GM19328 (cell line): ENCODE results near the gene CDC14A.
"Not testable (repeated sequence)": the region's sequence is repeated elsewhere in the genome, so short reads cannot be mapped to it uniquely, and the experiment has no call there.

Experiments
- ATAC-seq: cut with Tn5 transposase; IDR thresholded peaks from one replicate; pipeline ENCODE4 v1.9.1; 2021; ENCODE audit warnings: mild to moderate bottlenecking, moderate library complexity; ENCODE audit not compliant: unreplicated experiment

The CDC14A gene

DNA sequence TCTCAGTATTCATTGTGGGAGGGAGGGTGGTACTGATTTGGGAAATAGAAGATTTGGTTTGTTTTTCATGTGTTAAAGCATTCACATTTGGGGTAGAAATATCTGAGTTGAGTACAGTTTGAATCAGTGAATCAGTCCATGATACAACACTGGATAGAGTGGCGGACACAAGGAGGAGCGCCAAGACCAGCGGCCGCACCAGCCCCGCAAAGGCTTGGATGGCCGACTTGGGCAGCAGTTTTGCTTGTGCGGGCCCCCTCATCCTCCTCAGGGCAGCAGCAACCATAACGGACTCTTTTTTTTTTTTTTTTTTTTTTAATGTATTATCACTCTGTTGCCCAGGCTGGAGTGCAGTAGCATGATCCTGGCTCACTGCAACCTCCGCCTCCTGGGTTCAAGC, 20.0 kb upstream of the CDC14A start:
- no peak for ATAC-seq

DNA sequence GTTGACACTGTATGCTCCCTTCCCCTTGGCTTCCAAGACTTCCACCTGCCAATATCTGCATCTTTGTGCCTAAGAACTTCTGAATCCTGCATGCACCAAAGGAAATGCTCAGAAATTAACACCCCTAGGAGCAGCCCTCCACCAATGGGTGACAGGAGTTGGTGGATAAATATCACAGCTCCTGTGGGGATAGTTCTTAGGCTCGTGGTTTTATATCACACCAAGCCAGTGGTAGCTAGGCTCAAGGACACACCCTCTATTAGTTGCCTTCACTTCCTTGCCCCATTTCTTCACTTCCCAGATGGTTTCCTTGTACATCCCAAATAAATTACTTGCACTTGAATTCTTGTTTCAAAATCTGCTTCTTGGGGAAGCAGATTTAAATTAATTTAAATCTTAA, 16.9 kb upstream of the CDC14A start:
- no peak for ATAC-seq

DNA sequence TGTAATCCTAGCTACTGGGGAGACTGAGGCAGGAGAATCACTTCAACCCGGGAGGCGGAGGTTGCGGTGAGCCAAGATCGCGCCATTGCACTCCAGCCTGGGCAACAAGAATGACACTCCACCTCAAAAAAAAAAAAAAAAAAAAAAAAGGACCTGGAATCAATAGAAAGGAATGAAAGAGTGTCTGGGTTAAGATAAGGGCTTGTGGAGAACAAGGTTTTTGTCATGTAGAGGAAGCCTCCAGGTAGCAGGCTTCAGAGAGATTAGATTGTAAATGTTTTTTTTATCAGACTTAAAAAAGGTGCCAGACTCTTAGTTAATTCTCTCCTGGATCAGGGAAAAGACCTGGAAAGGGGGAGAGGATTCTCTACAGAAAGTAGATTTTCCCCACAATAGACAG, 14.4 kb upstream of the CDC14A start:
- ATAC-seq, result not testable (repeated sequence)

DNA sequence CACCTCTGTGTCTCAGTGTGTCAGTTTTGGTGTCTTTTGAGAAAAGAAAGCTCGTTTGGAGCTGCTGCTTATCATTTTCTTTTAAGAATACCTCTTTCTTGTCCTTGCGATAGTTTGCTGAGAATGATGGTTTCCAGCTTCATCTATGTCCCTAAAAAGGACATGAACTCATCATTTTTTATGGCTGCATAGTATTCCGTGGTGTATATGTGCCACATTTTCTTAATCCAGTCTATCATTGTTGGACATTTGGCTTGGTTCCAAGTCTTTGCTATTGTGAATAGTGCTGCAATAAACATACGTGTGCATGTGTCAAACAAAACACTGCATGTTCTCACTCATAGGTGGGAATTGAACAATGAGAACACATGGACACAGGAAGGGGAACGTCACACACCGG, 12.6 kb upstream of the CDC14A start:
- ATAC-seq, result not testable (repeated sequence)

DNA sequence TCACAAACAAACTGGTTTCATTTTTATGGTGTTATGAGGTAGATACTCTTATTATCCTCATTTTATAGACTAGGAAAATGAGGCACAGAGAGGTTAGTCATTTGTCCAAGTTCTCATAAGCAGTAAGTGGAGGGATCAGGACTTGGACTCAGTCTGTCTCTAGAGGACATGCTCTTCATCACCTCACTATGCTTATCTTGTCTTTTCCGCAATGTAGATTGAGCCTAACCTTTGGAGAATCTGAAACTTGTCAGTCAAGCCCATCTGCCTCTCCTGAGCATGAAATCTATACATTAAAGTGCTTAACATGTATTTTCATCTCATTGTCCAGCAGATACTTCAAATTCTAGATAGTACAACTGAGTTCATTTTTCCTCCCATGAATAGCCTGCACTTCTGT, 11.8 kb upstream of the CDC14A start:
- ATAC-seq, result no peak

DNA sequence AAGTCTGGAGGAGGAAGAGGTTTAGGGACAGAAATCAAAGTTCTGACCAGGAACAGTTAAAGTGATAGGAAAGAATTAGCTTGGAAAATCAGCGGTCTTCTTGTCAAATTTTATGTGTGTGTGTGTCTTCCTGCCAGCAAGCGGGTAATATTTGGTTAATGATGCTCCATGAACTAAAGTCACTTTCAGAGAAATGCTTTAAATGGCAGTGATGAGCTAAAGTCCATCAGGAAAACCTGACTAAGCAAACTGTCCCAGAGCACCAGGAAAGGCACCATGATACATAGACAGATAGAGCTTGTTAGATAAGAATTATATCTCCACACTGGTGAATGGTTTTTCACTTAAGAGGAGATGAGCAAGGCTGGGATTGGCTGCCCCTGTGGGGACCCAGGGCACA, 10.0 kb upstream of the CDC14A start:
- no peak for ATAC-seq

DNA sequence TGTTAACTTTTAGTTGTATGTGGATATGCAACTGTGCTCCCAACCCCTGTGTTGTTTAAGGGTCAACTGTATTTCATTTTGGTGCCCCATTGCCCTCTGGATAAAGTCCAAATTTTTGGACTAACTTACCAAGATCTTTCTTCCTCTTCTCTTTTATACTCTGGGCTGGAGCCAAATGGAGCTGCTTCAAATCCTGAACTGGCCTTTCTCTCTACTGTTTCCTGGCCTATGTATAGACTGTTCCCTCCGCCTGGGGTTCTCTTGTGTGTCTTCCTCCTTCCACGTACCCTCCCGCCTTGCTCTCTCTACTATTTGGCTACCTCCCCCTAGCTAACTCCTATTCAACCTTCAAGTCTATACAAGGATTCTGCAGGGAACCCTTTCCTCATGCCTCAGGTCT, 8.4 kb upstream of the CDC14A start:
- no peak for ATAC-seq

DNA sequence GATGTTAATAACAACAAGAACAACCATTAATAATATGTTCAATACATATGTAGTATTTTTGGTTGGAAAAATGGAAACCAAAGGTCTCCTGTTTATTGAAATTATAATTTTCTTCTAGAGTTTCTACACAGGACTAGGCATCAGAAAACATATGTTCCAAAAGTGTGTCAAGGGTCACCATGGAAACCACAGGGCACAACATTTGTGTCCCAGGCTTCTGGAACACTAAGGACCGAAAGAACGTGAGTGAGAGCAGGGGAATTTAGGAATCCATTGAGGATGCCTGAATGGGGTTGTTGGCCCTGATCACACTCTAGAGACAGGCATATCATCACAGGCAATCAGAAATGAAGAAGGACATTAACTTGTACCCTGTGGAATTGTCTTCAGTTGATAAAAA, 7.5 kb upstream of the CDC14A start:
- no peak for ATAC-seq

DNA sequence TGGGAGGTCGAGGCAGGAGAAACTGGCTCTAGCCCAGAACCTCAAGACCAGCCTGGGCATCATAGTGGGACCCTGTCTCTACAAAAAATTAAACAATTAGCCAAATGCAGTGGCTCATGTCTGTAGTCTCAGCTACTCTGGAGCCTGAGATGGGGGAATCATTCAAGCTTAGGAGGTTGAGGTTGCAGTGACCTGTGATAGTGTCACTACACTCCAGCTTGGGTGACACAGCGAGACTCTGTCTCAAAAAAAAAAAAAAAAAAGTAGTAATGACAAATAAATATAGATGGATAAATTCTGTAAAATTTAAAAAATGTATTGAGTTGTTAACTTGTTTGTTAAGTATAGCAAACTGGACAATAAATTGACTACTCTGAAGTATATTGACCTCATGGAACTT, 5.9 kb upstream of the CDC14A start:
- ATAC-seq, result no peak

DNA sequence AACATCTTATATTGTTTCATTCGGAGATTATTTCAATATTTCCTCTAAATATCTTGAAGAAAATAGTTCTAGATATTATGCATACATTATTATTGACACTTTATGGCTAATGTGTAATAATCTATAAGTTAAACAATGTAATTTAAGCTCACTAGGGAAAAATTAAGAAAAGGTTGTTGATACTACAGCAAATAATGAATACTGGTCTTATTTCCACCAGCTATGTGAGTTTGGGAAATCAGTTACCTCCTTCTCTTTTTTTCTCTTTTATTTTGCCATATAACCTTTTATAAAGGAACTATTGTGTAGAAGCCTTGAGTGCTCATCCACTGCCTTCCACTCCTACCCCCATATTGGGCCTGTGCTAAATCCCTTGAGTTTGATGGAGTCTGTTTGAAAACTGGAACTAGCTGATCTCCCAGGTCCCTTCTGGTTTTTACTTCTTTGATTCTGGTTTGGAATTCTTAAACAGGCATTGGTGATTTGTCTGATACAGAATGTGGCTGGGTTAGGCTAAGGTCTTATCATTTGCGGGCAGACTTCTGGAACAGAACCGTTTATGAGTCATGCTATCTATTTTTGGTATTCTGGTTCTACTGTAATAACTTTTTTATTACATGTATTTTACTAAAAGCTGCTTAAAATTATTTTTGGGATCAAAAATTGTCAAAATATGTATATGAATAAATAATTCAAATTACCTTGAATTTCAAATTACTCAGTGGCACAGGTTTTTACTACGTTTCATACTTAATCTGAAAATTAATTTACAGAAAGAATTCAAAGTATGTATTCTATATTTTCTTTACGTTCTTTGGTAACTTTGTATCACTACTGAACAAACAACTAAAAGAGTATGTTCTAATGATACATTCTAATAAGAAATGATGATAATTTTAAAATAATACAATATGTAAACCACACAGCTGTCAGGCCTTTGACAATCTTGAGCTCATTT, 5.0 kb upstream of the CDC14A start:
- ATAC-seq, result no peak

DNA sequence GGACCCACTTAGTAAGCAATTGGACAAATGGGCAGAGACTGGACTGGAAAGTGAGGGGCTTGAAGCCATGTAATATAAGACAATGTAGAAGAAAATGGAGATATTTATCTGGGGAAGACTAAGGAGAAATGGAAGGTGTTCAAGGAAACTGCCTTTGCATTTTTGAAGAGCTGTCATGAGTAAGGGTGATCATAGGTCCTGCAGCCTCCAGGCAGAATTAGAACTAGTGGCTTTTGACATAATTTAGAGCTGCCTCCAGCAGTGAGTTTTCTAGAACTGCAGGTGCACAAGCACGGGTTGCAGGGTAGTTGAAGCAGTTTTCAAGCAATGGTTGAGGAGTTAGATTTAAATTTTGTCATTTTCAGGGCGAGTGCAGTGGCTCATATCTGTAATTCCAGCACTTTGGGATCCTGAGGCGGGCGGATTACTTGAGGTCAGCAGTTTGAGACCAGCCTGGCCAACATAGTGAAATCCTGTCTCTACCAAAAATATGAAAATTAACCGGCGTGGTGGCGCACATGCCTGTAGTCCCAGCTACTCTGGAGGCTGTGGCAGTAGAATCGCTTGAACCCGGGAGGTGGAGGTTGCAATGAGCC, 3.7 kb upstream of the CDC14A start:
- no peak for ATAC-seq

DNA sequence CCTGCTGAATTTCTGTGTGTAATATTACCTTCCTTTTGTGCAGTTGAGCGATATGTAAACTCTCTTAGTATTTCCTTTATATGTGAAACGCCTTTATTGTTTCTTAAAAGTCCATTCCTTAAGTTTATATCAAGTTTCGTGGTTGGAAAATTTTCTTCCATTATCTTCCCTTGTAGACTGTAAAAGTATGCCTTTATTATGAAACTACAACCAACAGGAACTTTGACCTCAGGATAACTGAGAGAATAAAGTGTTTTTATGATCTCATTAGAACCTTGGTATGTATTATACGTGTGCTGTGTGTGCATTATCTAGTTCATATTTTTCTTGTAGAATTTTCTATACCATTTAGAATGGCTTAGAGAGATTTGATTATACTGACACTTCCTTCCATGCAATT, 3.1 kb upstream of the CDC14A start:
- ATAC-seq, result no peak

DNA sequence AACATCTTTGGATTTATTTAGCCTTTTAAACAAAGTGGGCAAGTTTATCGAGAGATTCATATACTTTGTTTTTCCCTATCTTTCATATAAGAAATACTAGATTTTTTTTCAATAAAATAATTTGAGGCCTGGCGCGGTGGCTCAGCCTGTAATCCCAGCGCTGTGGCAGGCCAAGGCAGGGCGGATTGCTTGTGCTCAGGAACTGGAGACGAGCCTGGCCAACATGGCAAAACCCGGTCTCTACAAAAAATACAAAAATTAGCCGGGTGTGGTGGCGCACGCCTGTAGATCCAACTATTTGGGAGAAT, 1.6 kb upstream of the CDC14A start:
- ATAC-seq, result no peak

DNA sequence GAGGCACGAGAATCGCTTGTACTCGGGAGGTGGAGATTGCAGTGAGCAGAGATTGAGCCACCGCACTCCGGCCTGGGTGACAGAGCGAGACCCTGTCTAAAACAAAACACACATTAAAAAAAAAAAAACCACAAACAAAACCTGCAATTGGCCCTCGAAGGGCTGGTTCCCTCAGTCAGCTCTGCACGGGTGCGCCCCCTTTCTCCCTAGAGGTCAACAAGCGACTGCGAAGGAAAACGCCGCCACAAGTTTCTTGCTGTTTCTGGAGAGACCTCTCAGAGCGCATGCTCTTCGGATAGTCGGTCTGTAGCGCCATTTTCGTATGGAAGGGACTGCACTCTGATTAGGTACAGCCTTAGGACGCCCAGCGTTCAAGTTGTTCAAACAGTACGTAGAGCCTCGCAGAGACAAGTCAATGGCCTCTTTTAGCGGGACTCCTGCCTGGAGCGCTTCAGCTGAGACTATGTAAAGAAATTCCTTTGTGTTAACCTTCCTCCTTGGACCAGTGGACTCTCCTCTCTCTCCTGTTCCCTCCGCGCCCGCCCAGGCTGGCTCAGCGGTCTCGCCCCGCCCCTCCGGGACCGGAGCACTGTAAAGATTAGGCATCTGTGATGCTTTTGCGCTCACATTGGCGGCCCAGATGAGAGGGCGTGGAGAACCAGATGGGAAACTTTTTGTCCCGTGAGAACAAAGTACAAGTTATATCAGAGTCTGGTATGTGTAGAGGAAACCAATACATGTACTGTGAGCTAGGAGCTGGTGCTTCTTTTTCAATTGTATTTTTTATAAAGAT, 1.0 kb upstream of the CDC14A start:
- peak; percentile 54 for ATAC-seq

DNA sequence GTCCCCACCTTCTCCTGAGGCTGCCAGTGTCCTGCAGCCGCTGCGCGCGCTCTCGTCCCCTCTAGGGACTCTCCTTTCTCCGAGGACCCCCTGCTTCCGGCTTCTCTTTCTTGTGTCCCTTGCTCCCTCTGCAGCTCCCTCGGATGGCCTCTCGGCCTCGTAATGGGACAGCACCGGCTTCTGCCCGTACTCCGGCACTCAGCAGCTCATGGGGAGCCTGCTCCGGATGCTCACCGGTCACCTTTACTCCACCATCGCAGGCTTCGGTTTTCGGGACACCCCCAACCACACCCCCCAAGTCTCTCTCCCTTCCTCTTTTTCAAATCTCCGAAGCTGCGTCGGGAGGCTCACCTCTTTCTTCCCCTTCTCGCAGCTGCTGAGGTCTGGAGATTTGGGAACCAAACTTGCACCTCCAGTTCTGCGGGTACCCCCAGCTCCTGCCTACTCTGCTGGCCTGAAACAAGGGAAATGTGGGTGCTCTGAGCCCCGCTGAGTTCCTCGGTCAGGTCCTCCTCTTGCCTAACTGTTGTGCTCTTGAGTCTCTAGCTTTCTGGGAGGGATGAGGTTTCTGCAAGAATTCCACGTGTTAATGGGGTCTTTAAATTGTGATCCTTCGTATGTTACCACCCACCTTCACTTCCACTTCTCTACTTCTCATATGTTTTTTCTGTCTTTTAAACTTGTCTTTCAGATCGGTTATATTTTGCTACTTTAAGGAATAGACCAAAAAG, 930 bp downstream of the CDC14A start:
- no peak for ATAC-seq

DNA sequence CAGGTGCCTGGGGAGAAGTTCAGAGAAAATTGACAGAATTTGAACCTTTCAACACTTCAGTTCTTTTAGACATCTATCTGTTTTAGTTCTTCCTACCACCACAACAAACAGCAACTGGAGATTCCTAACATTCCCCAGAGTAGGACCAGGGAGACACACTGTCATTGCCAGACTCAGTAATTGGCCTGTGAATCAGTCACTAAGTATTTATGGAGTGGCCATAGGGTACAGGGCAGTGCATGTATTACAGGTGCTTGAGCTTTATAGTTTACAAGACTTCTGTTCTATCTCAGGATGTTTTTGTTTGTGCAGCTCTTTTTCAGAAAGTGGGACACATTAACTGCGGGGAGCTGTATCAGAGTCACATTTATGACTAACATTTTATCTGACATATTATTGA, 1.7 kb downstream of the CDC14A start:
- no peak for ATAC-seq

DNA sequence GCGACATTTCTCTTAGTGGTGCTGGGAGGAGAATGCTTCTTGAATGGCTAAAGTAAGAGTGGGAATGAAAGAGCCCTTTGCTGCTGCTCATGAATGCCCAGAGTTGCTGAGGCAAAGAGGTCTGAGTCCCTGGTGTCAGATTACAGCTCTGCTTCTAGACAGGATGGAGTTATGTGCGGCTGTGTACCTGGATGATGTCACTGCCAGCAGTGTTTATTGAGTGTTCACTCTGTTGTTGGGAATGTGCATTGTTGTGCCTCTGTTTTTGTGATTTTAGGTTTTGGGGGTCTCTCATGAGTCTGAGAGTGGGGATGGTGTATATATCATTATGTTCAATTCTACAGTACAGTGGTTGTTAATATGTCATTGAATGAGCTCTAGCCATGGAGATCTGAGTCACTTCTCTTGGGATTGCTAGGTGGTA, 2.7 kb downstream of the CDC14A start:
- no peak for ATAC-seq

DNA sequence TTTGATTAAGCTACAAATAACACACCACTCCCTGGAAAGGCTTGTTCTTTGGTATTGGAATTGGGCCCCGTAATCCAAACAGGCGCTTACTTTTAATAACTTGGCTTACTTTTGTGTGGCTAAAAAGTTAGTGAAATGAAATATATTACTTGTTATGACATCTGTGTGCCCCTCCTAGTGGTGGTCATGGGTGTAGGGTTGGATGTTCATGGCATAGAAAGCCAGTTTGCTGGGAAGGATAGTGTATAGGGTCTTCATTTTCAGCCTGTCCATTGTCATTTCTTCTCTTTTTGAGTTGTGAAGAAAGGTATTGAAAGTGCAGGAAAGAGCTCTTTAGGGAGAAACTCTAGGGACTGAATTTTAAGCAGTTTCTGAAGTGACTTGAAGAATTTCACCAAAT, 5.9 kb downstream of the CDC14A start:
- no peak for ATAC-seq

DNA sequence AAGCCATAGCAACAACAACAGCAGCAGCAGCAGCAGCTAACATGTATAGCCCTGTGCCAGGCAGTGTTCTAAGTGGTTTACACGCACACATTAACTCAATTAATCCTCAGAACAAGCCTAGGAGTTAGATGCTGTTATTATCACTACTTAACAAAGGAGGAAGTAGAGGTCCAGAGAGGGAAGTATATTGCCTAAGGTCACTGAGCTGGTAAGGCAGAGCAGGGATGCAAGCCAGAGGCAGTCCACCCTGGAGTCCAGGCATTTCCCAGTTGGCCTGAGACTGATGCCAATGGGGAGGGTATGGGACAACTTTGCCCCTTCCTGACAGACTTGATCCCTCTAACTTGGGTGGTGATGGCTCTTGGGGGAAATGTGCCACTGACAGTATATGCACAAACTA, 6.8 kb downstream of the CDC14A start:
- ATAC-seq, result no peak

DNA sequence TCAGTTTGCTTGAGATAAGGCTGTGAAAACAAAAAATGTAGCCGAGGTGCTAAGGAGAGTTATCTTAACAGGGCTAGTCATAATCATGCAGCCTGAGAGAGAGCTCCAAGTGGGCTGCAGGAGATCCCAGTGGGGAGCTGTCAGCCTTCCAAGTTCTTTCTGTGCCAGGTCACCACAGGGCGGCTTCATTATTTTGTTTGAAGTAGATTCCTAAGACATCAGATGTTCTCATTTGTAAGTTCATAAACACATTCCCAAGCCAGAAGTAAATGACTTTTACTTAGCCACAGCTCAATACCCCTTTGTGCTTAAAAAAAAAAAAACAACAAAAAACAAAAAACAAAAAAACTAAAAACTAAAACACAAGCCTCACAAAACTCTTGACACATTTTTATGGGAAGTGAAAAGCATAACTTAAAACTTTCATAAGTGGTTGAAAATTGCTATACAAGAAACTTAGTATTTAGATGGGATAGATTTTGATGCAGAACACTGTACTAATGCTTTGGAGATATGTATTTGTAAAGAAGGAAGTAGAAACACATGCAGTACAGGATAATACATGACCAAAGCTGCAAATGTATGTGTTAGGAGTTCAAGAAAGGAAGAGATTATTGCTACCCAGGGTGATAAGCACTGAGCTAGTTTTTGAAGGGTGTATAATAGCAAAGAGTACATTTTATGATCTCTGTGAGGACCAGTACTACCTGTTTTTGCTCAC, 8.6 kb downstream of the CDC14A start:
- no peak for ATAC-seq
